HG02588 (cell line): ENCODE measurements around the gene CTNNA1.

Experiments
- ATAC-seq: cut with Tn5 transposase; IDR thresholded peaks from one replicate; pipeline ENCODE4 v1.9.1; 2021; ENCODE audit warnings: mild to moderate bottlenecking, moderate library complexity; ENCODE audit not compliant: unreplicated experiment

Gene CTNNA1

GRCh38 chr5:138944527-138945322 is 191.5 kb downstream of the CTNNA1 start:
- ATAC-seq = no peak

GRCh38 chr5:138945421-138946240 is 192.4 kb downstream of the CTNNA1 start:
- no peak for ATAC-seq

GRCh38 chr5:138946241-138946623 is 193.0 kb downstream of the CTNNA1 start:
- no peak for ATAC-seq

GRCh38 chr5:138946831-138947560 is 193.8 kb downstream of the CTNNA1 start:
- ATAC-seq = no peak

DNA sequence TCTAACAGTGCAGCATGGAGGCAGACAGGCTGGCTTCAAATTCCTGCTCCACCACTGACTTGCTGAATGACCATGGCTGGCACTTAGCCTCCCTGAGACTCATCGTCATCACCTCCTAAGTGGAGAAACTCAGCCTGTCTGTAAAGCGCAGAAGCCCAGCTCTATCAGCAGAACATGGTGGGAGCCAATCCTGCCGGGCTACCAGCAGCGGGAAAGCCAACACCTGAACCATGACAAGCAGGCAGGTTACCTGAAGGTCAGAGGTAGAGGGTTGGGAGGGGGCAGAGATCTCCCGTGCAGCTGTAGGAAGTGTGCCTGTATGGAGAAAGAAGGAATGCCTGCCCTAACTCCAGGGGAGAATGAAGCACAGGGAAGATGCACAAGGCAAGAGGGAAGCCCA is 194.6 kb downstream of the CTNNA1 start:
- ATAC-seq = no peak

DNA sequence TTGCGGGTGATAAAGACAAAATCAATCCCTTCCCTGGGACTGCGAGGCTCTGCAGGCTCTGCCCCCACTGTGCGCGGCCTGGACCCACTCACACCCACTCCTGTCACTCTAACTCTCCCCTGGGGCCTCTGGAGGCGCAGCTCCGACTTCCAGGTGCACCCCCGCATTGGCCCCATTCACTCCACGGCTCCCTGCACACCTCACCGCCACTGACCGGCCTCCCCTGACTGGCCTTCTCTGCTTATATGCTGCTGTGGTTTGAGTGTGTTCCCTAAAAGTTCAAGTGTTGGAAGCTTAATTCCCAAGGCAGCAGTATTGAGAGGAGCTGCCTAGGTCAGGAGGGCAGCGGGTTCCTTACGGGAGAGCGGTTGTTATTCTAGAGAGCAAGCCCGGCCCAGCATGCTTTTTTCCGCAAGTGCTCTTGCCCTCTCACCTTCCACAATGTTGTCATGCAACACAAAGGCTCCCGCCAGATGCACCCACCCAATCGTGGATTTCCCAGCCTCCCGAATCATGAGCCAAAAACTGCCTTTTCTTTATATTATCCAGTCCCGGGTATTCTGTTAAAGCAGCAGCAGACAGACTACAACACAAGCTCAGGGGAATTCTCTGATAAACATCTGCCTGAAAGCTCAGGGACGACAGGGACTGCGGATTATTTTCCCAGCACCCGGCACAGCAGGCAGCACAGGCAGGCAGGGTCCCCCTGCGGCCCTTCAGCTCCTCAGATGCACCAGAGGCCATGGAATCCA is 195.4 kb downstream of the CTNNA1 start:
- ATAC-seq = no peak

- ATAC-seq = no peak
These were observed 196.0 kb downstream of the CTNNA1 start for GRCh38 chr5:138949223-138949574.

- no peak for ATAC-seq
These were observed 196.8 kb downstream of the CTNNA1 start for GRCh38 chr5:138949988-138950387.

- ATAC-seq = no peak
These were observed 197.3 kb downstream of the CTNNA1 start for GRCh38 chr5:138950421-138951031.

DNA sequence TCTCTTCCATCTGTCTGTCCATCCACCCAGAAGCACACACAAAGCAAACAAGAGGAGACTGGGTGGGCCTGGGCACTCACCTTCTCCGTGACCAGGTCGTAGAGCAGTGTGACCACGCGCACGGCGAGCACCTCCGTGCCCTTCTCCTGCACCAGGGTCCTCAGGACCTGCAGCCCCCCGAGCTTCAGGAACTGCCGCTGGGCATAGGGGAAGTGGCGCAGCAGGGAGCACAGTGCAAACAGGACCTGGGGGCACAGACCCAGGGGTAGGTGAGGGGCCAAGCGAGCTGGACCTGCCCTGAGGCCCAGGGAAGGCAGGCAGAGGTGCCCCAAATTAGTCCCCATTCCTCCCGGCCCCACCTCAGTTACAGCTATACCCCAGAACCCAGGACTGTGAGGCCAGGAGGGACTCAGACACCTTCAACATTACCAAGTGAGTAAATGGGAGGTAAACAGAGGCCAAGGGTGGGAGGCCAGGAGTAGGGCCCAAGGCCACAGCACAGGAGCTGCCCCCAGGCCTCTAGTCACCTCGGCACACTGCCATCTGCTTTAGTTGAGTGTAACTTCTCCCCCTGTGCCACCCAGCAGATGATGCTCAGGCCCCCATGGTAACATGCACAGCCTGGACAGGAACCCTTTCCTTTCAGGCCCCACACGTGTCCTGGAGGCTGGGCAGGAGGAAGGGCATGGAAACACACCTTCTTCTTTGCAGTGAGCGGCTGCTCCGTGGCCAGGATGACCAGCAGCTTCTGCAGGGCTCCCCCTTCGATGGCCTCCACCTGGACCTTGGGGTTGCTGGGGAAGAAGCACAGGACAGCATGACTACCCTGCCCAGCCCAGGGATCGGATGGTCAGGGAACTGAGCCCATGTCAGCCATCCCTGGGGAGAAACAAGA is 198.1 kb downstream of the CTNNA1 start:
- no peak for ATAC-seq

DNA sequence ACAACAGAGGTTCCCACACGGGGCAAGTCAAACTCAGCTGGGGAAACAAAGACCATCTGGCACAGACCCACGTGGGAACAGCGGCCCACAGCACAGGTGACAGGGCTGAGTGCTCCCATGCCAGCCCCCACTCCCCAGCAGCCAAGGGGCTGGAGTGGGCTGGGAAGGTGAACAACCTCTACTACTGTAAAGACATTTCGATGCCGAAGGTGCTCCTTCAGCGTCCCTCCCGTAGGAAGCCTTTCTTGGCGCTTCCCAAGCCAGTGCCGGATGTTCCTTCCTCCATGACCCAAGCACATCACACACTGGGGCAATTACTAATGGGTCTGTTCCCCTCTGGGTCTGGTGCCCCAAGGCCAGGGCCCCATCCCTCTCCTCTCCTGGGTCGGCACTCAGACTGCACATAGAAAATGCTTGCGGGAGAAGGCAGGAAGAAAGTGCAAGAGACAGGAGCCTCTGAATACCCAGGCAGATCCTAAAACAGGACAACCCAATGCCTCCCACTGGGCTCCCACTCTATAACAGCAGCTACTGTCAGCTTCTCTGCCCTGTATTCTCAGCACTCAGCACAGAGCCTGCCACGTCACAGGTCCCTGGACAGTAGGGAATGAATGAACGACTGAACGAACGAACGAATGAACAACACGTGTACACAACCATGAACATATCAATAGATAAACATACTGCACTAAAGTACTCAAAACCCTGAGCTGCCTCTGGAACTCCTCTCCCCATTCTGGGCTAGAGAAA is 198.9 kb downstream of the CTNNA1 start:
- ATAC-seq = no peak

- no peak for ATAC-seq
These were observed 199.7 kb downstream of the CTNNA1 start for GRCh38 chr5:138952962-138953361.

GRCh38 chr5:138953387-138954256 is 200.4 kb downstream of the CTNNA1 start:
- no peak for ATAC-seq

DNA sequence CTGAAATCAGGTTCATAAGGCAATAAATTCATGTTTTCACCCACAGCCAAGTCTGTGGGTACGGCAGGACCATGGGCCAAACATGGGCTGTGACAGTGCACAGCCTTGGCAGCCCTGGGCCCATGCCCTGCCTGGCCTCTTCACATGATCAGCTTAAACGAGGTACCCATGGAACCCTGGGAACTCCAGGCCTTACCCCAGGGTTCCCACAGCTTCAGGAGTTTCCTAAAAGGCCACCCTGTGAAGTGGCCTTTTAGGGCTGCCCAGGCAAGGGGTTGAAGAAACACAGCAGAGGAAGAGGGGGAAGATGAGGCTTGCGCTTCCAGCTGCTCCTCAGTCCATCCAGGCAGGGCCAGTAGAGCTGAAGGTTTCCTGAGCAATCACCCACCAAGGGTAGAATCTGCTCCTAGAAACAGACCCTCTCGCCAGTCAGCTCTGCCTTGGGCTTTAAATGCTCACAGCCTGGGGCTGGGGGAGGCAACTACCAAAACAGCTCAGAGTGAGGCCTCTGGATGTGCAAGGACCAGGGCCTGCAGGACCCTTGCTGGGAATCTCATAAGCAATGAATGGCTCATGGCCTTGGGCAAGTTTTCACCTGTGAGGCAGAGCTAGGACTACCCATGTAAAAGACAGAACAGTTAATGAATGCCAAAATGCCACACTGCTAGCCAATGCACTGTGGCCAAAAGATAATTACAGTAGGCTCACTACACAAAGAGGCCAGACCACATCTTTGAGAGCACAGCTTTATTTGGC is 201.2 kb downstream of the CTNNA1 start:
- ATAC-seq = no peak

GRCh38 chr5:138955013-138955660 is 201.9 kb downstream of the CTNNA1 start:
- ATAC-seq = no peak

- no peak for ATAC-seq
These were observed 202.6 kb downstream of the CTNNA1 start for GRCh38 chr5:138955671-138956295.
